CD14-positive monocyte (primary cell): ENCODE results near the gene ZFYVE28. TPM values are rescaled to one million over a fixed set of nuclear protein-coding genes. Genes with fewer than 3 reads are reported as not detected.

Source experiments
- DNase-seq, 3 donors: peaks; one replicate each; pipeline ENCODE4 v3.0.0-alpha.2; 2011 to 2022
- H2AFZ ChIP-seq: 2 replicates; pipeline ENCODE4 v1.6.0; 2012; ENCODE audit warnings: mild to moderate bottlenecking, low read depth, low read length, inconsistent platforms; ENCODE audit not compliant: insufficient read depth, poor library complexity, severe bottlenecking
- H3K27ac ChIP-seq, 2 donors: 1 replicate in 1 of 2; 2 replicates in 1 of 2; pipeline ENCODE4 v1.5.1; 2012 to 2013; ENCODE audit warnings: low read length in 2 of 2, control low read depth in 1 of 2, inconsistent platforms in 1 of 2, low read depth in 1 of 2, mild to moderate bottlenecking in 1 of 2
- H3K27me3 ChIP-seq, 2 donors: one replicate each; pipeline versions ENCODE4 v1.6.0 to v1.6.1; 2011 to 2013; ENCODE audit warnings: low read length in 2 of 2; ENCODE audit not compliant: control insufficient read depth in 2 of 2, insufficient read depth in 2 of 2
- H3K36me3 ChIP-seq, 2 donors: replicated peaks in 1 of 2; 1 replicate in 1 of 2; 2 replicates in 1 of 2; pipeline versions ENCODE4 v1.5.1 to v1.6.1; 2012 to 2013; ENCODE audit warnings: low read length in 2 of 2, control low read depth in 1 of 2, inconsistent platforms in 1 of 2, mild to moderate bottlenecking in 1 of 2; ENCODE audit not compliant: insufficient read depth in 2 of 2, control insufficient read depth in 1 of 2
- H3K4me1 ChIP-seq, 2 donors: 1 replicate in 1 of 2; 2 replicates in 1 of 2; pipeline versions ENCODE4 v1.5.1 to v1.6.1; 2012 to 2013; ENCODE audit warnings: low read length in 2 of 2, control low read depth in 1 of 2, inconsistent platforms in 1 of 2, mild to moderate bottlenecking in 1 of 2, moderate library complexity in 1 of 2; ENCODE audit not compliant: insufficient read depth in 2 of 2, control insufficient read depth in 1 of 2
- H3K4me2 ChIP-seq: replicated peaks from 2 replicates; pipeline ENCODE3; 2012; ENCODE audit warnings: low read length, moderate library complexity, mild to moderate bottlenecking; ENCODE audit not compliant: poor library complexity, severe bottlenecking; ENCODE audit errors: extremely low read depth
- H3K4me3 ChIP-seq, 3 experiments: fragments of 200-600 bp in 1 of 3; sonication (generic) in 1 of 3; replicated peaks in 1 of 3; 1 replicate in 2 of 3; 2 replicates in 1 of 3; pipeline ENCODE4 v1.5.1; 2011 to 2013; ENCODE audit warnings: low read length in 3 of 3, mild to moderate bottlenecking in 3 of 3, control low read depth in 2 of 3, low read depth in 2 of 3, inconsistent platforms in 1 of 3, moderate library complexity in 1 of 3
- H3K79me2 ChIP-seq: 2 replicates; pipeline ENCODE4 v1.6.0; 2012; ENCODE audit warnings: mild to moderate bottlenecking, control low read depth, inconsistent platforms, low read length, moderate library complexity; ENCODE audit not compliant: insufficient read depth
- H3K9ac ChIP-seq: 2 replicates; pipeline ENCODE4 v1.6.0; 2017; ENCODE audit warnings: low read length, mild to moderate bottlenecking; ENCODE audit not compliant: insufficient read depth, poor library complexity, severe bottlenecking
- H3K9me3 ChIP-seq, 2 donors: replicated peaks in 1 of 2; 1 replicate in 1 of 2; 2 replicates in 1 of 2; pipeline versions ENCODE4 v1.5.1 to v1.6.1; 2012 to 2013; ENCODE audit warnings: low read length in 2 of 2, control low read depth in 1 of 2; ENCODE audit not compliant: control insufficient read depth in 1 of 2, insufficient read depth in 1 of 2
- H4K20me1 ChIP-seq: 2 replicates; pipeline ENCODE4 v1.6.0; 2012; ENCODE audit warnings: mild to moderate bottlenecking, low read length, control low read depth, moderate library complexity; ENCODE audit not compliant: insufficient read depth
- H3K27ac Mint-ChIP-seq, 7 donors: one replicate each; pipeline ENCODE4 v1.8.0; 2020; ENCODE audit warnings: mild to moderate bottlenecking in 7 of 7, mixed read lengths in 7 of 7, moderate library complexity in 6 of 7, inconsistent platforms in 2 of 7
- H3K27me3 Mint-ChIP-seq, 3 donors: one replicate each; pipeline ENCODE4 v1.8.0; 2021 to 2022; ENCODE audit warnings: low read depth in 3 of 3, mild to moderate bottlenecking in 3 of 3, mixed read lengths in 3 of 3, moderate library complexity in 3 of 3, inconsistent platforms in 1 of 3
- H3K36me3 Mint-ChIP-seq, 2 donors: one replicate each; pipeline ENCODE4 v1.8.0; 2020; ENCODE audit warnings: mixed read lengths in 2 of 2, inconsistent platforms in 1 of 2, mild to moderate bottlenecking in 1 of 2
- H3K4me1 Mint-ChIP-seq: one replicate; pipeline ENCODE4 v1.8.0; 2020; ENCODE audit warnings: mild to moderate bottlenecking, mixed read lengths
- H3K4me3 Mint-ChIP-seq, 2 donors: one replicate each; pipeline ENCODE4 v1.8.0; 2020; ENCODE audit warnings: mild to moderate bottlenecking in 2 of 2, mixed read lengths in 2 of 2, moderate library complexity in 1 of 2
- H3K9me3 Mint-ChIP-seq, 7 donors: one replicate each; pipeline ENCODE4 v1.8.0; 2020 to 2022; ENCODE audit warnings: mixed read lengths in 7 of 7, mild to moderate bottlenecking in 6 of 7, moderate library complexity in 6 of 7, inconsistent platforms in 2 of 7
- WGBS: methylation state at CpG from one replicate; pipeline ENCODE4 v1.1.5; 2013; ENCODE audit warnings: missing lambda C conversion rate; ENCODE audit not compliant: insufficient coverage; 5-methylcytosine and 5-hydroxymethylcytosine counted together
- intact Hi-C, 2 donors: fragments of 100-400 bp; cut with micrococcal nuclease; formaldehyde crosslinking; loops; one replicate each; pipeline versions ENCODE4 v1.15.0 to v1.15.1; 2023
- polyA plus RNA-seq, 3 donors: library from polyadenylated mRNA; depleted of rRNA in 1 of 3; unstranded in 2 of 3; stranded (reverse) in 1 of 3; fragments of 300-500 nt in 2 of 3; fragments of >200 nt in 1 of 3; fragmentation: Illumina TruSeq in 2 of 3; gene quantifications; 1 replicate in 2 of 3; 2 replicates in 1 of 3; pipeline ENCODE4 v1.2.3, GENCODE V29; 2012 to 2021
- TF ChIP-seq, protein P1 (sequence below): fragments of 200-600 bp; IDR thresholded peaks from one replicate; pipeline ENCODE4 v1.8.0; 2022; ENCODE audit warnings: antibody characterized with exemption, mild to moderate bottlenecking

The ZFYVE28 gene
- polyA plus RNA-seq, 3 donors, result 1.0 to 4.4 (median 1.1) TPM

DNA sequence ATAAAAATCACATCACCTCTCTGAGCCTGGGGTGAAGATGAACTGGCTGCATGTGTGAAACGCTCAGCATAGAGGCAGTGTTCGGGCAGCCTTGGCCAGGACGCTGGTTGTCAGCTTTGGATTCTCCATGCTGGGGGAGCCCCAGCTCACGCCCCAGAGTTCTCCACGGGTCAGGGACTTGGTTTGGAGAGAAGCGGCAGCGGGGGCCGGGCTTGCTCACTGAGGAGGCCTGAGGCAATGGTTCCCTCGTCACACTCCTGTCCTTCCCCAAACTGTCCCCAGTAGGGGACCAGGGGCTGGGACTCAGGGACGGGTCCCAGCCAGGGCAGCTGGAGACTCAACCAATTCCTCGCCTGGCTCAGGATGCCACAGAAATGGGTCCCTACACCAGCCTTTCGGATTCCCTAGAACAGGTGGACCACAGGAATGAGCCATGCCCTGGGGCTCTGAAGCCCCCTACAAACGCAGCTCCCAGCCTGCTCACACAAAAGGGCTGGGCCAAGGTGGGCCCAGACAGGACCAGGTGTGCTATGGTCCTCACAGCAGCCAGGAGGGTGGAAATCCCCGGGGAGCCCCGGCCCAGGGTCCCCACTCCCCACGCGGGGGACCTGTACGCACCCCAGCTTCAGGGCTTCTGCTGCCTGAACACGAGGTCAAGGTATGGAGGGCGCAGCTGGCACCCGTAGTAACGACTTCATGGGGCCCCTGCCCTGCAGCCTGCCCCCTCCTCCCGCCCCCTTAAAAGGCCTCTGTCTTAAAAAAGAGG lies 157.9 kb downstream of the ZFYVE28 start:
- Histone ChIP-seq H3K9ac (peak overlapping the region; percentile 70), H2AFZ (peak overlapping the region; percentile 50), H3K36me3 (peaks cover 26 to 45% of the 10 kb centered on the region in 2 donors), H3K9me3 (no peaks in the 10 kb centered on the region), H3K4me3 (peak overlapping the region; percentile 80 to 93 (median 92)), H3K27me3 (no peaks in the 10 kb centered on the region), H4K20me1 (peaks cover 57% of the 10 kb centered on the region), H3K27ac (peak overlapping the region in 1 of 2 donors; percentile 45), H3K79me2 (peaks cover 32% of the 10 kb centered on the region), H3K4me2 (peak overlapping the region; percentile 99), H3K4me1 (peaks cover 22 to 25% of the 10 kb centered on the region in 2 donors)
- Mint-ChIP-seq H3K4me1 (peaks cover 18% of the 10 kb centered on the region), H3K27ac (peak overlapping the region in 1 of 7 donors; percentile 21), H3K27me3 (peaks cover 0 to 4% (median 3%) of the 10 kb centered on the region in 3 donors), H3K9me3 (no peaks in the 10 kb centered on the region), H3K36me3 (peaks cover 7 to 16% of the 10 kb centered on the region in 2 donors), H3K4me3 (peak overlapping the region; percentile 75 to 78)
- intact Hi-C loops, result loop anchor here (2.0 to 10.0 kb wide), 4 partner anchors 157 to 546 kb away; partner anchors contain the start of genes CFAP99 (in 2 of the 2), ZFYVE28 (in 2 of the 2), NELFA (in 1 of the 2) and SLBP (in 1 of the 2)
- TF ChIP-seq, protein P1, sequence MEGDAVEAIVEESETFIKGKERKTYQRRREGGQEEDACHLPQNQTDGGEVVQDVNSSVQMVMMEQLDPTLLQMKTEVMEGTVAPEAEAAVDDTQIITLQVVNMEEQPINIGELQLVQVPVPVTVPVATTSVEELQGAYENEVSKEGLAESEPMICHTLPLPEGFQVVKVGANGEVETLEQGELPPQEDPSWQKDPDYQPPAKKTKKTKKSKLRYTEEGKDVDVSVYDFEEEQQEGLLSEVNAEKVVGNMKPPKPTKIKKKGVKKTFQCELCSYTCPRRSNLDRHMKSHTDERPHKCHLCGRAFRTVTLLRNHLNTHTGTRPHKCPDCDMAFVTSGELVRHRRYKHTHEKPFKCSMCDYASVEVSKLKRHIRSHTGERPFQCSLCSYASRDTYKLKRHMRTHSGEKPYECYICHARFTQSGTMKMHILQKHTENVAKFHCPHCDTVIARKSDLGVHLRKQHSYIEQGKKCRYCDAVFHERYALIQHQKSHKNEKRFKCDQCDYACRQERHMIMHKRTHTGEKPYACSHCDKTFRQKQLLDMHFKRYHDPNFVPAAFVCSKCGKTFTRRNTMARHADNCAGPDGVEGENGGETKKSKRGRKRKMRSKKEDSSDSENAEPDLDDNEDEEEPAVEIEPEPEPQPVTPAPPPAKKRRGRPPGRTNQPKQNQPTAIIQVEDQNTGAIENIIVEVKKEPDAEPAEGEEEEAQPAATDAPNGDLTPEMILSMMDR, result no peak
- WGBS, result 66% methylated on average over 14 of the region's 23 CpGs
- no peak for DNase-seq

- Histone ChIP-seq H3K4me1 (peaks cover 22 to 25% of the 10 kb centered on the region in 2 donors), H4K20me1 (peaks cover 65% of the 10 kb centered on the region), H3K27ac (no peak overlapping the region), H3K27me3 (no peaks in the 10 kb centered on the region), H3K79me2 (peaks cover 32% of the 10 kb centered on the region), H2AFZ (no peak overlapping the region), H3K4me3 (no peak overlapping the region), H3K4me2 (no peak overlapping the region), H3K9ac (no peak overlapping the region), H3K9me3 (no peaks in the 10 kb centered on the region), H3K36me3 (peaks cover 32 to 52% of the 10 kb centered on the region in 2 donors)
- Mint-ChIP-seq H3K9me3 (no peaks in the 10 kb centered on the region), H3K27ac (no peak overlapping the region), H3K4me3 (peak overlapping the region in 1 of 2 donors; percentile 20), H3K4me1 (peaks cover 18% of the 10 kb centered on the region), H3K27me3 (peaks cover 0 to 4% (median 3%) of the 10 kb centered on the region in 3 donors), H3K36me3 (peaks cover 12 to 21% of the 10 kb centered on the region in 2 donors)
- no peak for DNase-seq
- intact Hi-C loops, result loop anchor here (2.0 to 10.0 kb wide), 4 partner anchors 158 to 545 kb away; partner anchors contain the start of genes CFAP99 (in 2 of the 2), ZFYVE28 (in 2 of the 2), NELFA (in 1 of the 2) and SLBP (in 1 of the 2)
- TF ChIP-seq, protein P1, result no peak
- WGBS, result 95% methylated on average over 13 of the region's 15 CpGs
Observed at GRCh38 chr4:2259541-2260343, 158.7 kb downstream of the ZFYVE28 start.
